ENCODE measurements around the gene SLC29A2. TPM values are rescaled to one million over a fixed set of nuclear protein-coding genes. Genes with fewer than 3 reads are reported as not detected.

Gene SLC29A2
- total RNA-seq, 1 donor from 2014 or later: 10.6 TPM

DNA sequence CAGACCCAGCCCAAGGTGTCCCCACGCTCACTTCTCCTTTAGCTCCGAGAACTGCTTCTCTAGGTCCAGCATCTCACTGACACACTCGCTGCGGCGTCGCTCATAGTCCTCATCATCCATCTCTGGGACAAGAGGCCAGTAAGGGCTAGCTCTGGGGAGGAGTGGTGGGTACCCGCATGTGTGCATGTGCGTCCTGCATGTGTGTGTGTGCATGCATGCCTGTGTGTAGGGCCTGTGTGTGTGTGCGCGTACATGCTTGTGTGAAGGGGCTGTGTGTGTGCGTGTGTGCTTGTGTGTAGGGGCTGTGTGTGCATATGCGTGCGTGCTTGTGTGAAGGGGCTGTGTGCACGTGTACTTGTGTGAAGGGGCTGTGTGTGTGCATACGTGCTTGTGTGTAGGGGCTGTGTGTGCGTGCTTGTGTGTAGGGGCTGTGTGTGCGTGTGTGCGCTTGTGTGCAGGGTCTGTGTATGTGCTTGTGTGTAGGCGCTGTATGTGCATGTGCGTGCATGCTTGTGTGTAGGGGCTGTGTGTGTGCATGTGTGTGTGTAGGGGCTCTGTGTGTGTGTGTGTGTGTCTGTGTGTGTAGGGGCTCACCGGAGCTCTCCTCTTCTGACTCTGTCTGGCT lies 29.9 kb downstream of the SLC29A2 start:
- intact Hi-C loops (cut with DNase I): no loop called here
- H3K9me3 ChIP-seq: no peaks in the 10 kb centered on the region
- TF ChIP-seq, protein P1, sequence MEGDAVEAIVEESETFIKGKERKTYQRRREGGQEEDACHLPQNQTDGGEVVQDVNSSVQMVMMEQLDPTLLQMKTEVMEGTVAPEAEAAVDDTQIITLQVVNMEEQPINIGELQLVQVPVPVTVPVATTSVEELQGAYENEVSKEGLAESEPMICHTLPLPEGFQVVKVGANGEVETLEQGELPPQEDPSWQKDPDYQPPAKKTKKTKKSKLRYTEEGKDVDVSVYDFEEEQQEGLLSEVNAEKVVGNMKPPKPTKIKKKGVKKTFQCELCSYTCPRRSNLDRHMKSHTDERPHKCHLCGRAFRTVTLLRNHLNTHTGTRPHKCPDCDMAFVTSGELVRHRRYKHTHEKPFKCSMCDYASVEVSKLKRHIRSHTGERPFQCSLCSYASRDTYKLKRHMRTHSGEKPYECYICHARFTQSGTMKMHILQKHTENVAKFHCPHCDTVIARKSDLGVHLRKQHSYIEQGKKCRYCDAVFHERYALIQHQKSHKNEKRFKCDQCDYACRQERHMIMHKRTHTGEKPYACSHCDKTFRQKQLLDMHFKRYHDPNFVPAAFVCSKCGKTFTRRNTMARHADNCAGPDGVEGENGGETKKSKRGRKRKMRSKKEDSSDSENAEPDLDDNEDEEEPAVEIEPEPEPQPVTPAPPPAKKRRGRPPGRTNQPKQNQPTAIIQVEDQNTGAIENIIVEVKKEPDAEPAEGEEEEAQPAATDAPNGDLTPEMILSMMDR (IDR thresholded peaks at IDR 0.05): no peak
- H3K36me3 ChIP-seq: peaks cover 57% of the 10 kb centered on the region
- peak; percentile 39 for DNase-seq
- peaks cover 39% of the 10 kb centered on the region for H3K4me1 ChIP-seq
- ATAC-seq: no peak
- no peak overlapping the region for H3K4me3 ChIP-seq
- H3K27ac ChIP-seq: no peak overlapping the region
- no peaks in the 10 kb centered on the region for H3K27me3 ChIP-seq (ENCODE audit: low read depth)

- Histone ChIP-seq H3K36me3 (peaks cover 57% of the 10 kb centered on the region), H3K4me3 (no peak overlapping the region), H3K27ac (no peak overlapping the region), H3K27me3 (ENCODE audit: low read depth) (no peaks in the 10 kb centered on the region), H3K9me3 (no peaks in the 10 kb centered on the region), H3K4me1 (peaks cover 39% of the 10 kb centered on the region)
- peak; percentile 29 for DNase-seq
- no peak for ATAC-seq
- TF ChIP-seq, protein P1 (IDR thresholded peaks at IDR 0.05): no peak
- intact Hi-C loops (cut with DNase I): no loop called here
Observed at GRCh38 chr11:66340596-66341501, 30.7 kb downstream of the SLC29A2 start.

DNA sequence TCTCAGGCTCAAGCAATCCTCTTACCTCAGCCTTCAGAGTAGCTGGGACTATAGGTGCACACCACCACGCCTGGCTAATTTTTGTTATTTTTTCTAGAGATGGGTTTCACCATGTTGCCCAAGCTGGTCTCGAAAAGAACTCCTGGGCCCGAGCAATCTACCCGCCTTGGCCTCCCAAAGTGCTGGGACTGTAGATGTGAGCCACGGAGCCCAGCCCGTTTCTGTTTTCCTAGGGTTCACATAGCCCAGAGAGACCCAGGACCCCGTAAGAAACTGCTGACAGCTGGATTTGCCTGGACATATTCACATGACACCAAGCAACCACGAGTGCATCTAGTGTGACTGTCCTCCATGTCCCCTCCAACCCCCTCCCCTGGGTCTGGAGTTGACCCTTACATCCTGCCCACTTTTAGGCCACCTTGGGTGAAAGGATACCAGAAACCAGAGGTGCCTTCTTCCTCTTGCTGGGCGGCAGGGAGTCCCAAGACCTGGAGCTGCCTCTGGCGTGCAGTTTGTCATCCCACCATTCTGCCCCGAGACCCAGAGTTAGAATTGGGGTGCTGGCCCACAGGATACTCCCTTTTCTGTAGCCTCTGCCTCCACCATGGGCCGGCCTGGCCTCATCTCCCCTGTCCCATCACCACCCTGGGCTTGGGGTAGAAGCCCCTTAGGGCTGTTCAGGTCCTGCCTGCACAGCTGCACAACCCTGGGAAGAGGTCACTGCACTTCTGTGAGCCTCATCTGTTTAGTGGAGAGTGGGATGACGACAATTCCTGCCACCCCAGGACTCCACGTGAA lies 31.7 kb downstream of the SLC29A2 start:
- TF ChIP-seq, protein P1 (IDR thresholded peaks at IDR 0.05): no peak
- intact Hi-C loops (cut with DNase I): no loop called here
- H3K9me3 ChIP-seq: no peaks in the 10 kb centered on the region
- peaks cover 40% of the 10 kb centered on the region for H3K4me1 ChIP-seq
- H3K4me3 ChIP-seq: no peak overlapping the region
- no peak overlapping the region for H3K27ac ChIP-seq
- no peak for ATAC-seq
- peak; percentile 39 for DNase-seq
- no peaks in the 10 kb centered on the region for H3K27me3 ChIP-seq (ENCODE audit: low read depth)
- H3K36me3 ChIP-seq: peaks cover 57% of the 10 kb centered on the region

DNA sequence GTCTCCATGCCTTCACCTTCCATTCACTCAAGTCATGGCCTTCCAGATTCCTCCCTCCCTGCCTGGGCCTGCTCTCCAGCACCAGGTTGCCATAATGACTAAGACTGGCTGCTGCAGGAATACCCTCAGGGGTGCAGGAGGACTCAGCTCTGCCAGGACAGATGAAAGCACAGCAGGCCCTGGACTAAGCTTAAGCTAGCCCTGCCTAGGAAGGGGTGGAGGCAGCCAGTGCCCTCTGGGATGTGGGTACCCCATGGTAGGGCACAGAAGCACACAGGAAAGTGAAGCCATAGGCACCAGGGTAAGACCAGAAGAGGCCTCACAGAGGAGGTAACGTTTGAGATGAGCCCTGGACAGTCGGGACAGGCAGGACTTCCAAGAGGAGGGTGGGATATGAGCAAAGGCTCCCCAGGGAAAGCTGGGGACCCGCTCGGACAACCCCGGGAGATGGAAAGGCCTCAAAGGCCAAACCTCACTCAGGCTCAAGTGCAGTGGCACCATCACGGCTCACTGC lies 32.3 kb downstream of the SLC29A2 start:
- Histone ChIP-seq H3K4me1 (peaks cover 42% of the 10 kb centered on the region), H3K4me3 (no peak overlapping the region), H3K9me3 (no peaks in the 10 kb centered on the region), H3K27ac (no peak overlapping the region), H3K36me3 (peaks cover 57% of the 10 kb centered on the region), H3K27me3 (ENCODE audit: low read depth) (no peaks in the 10 kb centered on the region)
- intact Hi-C loops (cut with DNase I): no loop called here
- DNase-seq: peak; percentile 30
- TF ChIP-seq, protein P1 (IDR thresholded peaks at IDR 0.05): no peak
- no peak for ATAC-seq
